GM19324 (cell line): ENCODE measurements around the gene CFAP47.
"Not testable (repeated sequence)": the region's sequence is repeated elsewhere in the genome, so short reads cannot be mapped to it uniquely, and the experiment has no call there.

ENCODE experiments used
- ATAC-seq: cut with Tn5 transposase; IDR thresholded peaks from one replicate; pipeline ENCODE4 v1.9.1; 2021; ENCODE audit warnings: mild to moderate bottlenecking, moderate library complexity; ENCODE audit not compliant: unreplicated experiment, low FRiP score

CFAP47 gene, protein sequence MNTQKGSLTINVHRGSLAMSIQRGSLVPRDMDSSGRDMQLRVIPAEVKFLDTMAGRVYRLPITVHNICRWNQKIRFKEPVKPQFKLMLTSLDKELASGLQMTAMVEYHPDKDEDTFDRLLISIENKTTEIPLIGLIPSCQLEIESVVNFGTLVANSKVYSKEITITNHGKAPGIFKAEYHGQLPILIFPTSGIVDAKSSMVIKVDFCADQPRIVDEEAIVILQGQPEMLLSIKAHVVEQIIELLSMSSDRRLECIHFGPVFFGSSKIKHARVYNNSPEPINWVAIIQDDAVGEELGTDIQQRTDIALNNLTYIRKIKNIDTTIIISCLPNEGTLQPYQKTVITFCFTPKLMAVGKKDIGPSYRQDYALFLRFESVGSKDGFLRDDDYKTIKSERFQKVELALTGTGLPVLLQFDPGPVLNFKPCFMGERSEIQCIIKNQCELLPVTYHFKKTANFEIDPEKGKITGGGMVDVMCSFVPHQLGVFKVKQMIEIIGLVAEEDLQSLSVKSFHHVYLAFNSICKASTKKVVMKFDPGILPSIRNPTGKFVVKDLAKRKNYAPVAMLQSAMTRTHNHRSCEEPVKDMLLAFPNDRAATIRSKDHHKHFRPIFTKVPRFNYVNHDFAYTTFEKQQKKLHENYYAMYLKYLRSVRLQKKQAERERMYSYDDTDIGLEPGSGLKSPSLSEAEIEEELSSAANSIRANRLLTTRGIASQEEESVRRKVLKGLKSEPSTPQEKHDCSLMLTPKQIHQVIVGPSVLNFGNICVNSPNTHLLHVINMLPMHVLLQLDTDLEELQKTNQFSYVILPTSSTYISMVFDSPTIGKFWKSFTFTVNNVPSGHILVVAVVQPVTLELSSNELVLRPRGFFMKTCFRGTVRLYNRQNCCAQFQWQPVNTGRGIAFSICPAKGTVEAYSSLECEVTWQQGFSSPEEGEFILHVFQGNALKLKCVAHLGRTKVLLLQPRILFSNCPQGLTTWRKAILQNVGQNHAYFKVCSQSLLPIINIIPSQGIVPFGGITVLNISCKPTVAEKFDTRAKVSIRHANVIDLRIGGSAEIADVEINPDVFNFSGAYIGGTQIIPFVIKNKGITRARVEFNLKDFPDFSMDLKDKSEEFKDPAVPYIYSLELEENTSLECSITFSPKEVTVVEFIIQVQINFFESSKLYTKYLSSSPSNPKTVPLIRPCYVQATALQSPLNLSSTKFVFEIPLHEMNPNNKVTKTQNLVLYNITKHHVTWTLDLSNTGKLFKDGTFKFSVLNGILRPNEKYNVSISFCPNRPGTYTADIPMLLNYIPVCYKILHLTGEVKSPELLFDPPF (N-terminal part only)

DNA sequence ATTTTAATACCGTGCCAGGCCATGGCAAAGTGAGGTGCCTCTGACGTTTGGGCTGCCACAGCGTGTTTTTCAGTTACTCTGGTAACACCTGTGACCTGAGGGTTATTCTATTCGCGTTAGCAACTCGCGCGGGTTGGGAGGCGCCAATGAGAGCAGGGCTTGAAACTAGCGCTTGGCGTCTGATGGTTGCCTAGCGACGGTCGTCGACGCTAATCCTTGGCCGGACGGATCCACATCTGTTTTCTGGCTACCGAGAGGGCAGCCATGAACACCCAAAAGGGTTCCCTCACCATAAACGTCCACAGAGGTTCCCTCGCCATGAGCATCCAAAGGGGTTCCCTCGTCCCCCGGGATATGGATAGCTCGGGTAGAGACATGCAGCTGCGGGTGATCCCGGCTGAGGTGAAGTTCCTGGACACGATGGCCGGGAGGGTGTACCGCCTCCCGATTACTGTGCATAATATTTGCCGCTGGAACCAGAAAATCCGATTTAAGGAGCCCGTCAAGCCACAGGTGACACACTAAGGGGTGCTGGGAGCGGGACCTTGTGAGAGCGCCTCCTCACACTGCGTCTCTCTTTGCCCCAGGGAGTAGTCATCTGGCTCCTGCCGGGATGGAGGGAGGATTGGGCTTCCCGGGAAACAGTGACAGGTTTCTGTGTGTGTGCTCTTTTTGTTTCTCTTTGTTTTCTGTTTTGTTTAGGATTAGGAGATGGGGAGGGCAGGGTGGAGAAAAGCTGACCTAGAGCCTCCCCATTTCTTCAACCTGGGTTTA, at the start of gene CFAP47:
CFAP47 (plus strand) TSS at position 199 of the 774 bp plus-strand sequence; CDS start at position 265, 66 bp downstream.
- ATAC-seq, result no peak

DNA sequence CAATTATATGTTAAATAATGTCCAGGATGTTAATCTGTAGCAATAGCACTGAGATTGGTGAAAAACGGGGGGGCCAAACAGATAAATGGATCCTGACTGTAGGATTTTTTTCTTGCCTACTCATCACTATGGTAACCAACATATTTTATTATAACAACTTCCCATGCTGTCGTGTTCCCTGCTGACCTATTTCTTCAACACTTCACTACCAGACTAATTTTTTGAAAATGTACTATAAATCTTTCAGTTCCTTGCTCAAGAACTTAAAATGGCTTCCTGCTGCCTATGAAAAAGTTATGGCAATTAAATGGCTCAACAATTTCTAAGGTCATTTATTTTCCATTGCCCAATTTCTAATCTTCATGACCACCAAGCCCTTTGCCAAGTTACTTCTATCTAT, 38.9 kb upstream of the CFAP47 start:
- ATAC-seq, result no peak

DNA sequence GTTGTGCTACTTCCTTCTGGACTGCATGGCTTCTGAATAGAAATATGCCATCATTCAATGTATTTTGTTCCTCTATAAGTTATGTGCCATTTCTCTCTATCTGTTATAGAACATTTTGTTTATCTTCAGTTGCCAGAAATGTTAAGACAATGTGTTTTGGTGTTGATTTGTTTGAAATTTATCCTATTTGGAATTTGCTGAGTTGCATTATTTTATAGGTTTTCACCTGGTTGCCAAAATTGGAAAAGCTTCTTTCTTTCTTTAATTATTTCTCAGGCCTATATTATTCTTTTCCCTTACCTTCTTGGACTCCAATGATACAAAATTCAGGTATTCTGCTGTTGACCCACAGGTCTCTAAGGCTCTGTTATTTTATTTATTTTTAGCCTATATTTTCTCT, 33.4 kb upstream of the CFAP47 start:
- no peak for ATAC-seq

DNA sequence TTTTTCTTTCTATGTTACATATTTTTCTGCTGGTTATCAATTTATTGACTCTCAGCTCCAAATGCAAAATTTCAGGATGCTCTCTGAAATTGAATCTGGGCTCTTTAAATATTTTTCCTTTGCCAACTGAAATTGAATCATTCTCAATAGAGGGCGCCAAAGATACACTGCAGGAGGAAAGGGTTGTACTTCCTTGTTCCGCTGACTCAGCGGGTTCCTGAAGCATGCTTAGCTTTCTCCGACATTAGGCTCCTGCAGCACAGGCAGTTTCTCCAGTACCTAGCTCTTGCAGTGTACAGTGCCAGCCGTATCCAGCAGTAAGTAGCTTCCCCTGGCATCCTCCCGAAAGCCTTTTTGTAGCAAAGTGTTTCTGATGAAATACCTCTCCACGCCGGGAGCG, 28.8 kb upstream of the CFAP47 start:
- no peak for ATAC-seq

DNA sequence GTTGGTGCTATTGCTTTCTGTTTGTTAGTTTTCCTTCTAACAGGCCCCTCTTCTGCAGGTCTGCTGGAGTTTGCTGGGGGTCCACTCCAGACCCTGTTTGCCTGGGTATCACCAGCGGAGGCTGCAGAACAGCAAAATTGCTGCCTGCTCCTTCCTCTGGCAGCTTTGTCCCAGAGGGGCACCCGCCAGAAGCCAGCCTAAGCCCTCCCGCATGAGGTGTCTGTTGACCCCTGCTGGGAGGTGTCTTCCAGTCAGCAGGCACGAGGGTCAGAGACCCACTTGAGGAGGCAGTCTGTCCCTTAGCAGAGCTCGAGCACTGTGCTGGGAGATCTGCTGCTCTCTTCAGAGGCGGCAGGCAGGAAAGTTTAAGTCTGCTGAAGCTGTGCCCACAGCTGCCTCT, 67.3 kb downstream of the CFAP47 start:
- not testable (repeated sequence) for ATAC-seq

DNA sequence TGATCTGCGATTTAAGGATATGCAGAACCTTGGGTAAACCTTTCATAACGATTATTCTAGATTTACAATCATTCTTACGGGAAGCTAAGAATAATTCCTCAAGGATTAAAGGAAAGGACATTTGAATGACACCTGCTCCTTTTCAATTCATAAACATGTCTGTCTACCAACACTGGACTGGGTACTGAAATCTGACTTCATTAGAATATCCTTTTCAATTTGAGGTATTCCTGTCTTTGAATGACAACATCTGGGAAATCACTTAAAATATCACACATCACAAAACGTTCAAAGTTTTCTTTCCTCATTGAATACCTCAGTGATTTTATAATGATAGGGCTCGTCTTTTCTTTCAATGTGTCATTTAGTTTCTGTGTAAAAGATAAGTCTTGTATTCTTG, 87.7 kb downstream of the CFAP47 start:
- no peak for ATAC-seq

DNA sequence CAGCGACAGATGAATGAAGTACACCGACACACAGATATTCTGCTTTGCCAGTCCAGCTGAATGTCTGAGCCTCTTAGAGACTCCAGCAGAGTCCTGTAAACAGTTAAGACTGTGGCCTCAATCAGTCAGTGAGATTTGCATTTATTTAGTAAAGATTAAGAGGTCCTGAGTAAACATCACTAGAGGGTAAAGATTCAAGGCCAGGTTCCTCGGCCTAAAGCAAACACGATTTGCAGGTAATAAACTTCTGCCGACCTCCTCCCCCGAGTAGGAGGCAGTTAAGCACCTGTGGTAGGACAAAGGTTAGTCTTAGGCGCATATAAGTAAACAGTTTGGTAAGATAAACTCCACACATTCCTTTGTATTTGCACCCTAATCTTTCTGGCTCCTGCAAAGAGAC, 99.6 kb downstream of the CFAP47 start:
- ATAC-seq, result no peak

DNA sequence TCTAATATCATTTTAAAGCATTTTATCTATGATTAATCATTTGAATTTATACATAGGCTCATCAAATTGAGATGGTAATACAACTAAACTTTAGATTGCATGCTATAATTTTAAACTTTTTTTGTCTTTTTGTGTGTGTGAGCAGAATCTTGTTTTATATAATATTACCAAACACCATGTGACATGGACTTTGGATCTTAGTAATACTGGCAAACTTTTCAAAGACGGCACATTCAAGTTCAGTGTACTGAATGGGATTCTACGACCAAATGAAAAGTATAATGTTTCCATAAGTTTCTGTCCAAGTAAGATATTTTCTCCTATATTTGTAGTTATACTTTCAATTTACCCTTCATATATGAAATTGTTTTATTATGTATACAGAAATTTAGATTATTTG, 116.0 kb downstream of the CFAP47 start:
- ATAC-seq, result no peak

DNA sequence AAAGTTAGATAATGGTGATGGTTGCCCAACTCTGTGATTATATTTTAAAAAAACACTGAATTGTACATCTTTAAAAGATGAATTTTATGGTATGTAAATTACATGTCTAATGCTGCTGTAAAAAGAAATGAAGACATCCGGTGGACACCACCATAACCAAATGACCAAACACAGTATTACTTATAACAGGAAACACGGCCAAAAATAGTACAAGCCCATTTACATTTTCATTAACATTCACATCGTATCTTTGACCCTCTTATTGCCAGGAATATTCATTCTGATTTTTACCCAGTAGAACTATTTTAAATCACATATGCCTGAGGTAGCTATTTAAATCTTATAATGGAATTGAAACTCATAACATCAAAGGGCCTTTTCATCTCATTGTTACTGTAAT, 143.2 kb downstream of the CFAP47 start:
- no peak for ATAC-seq

DNA sequence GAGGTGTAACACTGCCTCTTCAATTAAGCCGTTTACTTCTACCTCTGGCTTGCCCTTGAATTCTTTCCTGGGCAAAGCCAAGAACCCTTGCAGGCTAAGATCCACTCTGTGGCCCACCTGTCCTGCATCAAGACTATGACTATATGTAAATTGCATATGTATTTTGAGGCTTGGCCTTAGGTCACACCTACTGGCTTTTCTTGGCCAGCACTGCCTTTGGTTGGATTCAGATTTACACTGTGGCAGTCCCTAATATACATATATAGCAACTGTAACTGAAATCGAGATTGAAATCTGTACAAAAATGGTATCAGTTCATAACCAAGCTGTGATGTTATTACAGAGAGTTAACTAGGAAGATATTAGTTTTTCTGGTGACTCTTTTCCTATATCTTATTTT, 151.5 kb downstream of the CFAP47 start:
- no peak for ATAC-seq

DNA sequence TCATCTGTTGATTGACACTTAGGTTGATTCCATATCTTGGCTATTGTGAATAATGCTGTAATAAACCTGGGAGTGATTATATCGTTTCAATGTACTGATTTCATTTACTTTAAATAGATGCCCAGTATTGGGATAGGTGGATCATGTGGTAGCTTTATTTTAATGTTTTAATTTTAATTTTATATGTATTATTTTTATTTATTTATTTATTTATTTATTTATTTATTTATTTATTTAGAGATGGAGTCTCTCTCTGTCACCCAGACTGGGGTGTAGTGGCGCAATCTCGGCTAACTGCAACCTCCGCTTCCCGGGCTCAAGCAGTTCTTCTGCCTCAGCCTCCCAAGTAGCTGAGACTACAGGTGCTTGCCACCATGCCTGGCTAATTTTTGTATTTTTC, 155.5 kb downstream of the CFAP47 start:
- not testable (repeated sequence) for ATAC-seq

DNA sequence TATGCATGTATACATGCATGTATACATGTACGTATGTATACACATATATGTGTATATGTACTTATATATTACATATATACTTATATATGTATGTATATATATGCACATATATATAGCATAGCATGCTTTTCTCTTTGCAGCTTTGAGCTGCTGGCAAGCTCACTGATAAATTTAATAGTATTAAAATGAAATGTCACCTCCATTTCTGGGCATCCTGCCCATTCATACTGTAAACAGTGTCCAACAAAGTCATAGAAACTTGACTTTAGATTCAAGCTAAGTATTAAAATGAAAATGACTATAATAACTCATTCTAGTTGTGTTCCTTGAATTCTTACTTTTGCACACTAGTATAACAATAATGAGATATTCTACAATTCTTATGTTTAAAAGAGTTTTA, 163.7 kb downstream of the CFAP47 start:
- no peak for ATAC-seq

DNA sequence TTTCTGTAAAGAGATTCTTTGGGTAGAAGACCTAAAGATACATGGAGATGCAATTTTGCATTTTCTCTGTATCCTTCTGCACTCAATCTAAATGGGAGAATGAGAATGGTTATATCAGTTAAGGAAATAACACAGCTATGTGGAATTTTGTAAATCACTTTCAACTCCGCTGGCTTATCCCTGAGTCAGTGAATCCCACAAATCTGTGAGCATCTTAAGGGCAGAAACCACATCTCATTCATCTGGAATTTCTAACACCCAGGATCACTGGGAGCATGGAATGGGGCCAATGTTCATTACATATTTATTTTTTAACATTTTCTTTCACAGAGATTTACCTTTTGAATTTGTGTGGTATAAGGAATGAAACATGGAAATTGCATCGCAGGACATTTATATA, 167.8 kb downstream of the CFAP47 start:
- ATAC-seq, result no peak

DNA sequence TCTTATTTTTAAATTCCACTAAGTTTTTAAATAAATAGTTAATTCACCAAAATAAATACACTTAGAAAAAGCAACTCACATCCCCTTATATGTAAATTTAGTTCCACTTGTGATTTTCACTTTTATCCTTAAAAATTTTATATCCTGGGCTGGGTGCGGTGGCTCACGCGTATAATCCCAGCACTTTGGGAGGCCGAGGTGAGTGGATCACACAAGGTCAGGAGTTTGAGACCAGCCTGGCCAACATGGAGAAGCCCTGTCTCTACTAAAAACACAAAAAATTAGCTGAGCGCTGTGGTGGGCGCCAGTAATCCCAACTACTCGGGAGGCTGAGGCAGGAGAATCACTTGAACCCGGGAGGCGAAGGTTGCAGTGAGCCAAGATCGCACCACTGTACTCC, 169.4 kb downstream of the CFAP47 start:
- ATAC-seq, result not testable (repeated sequence)

DNA sequence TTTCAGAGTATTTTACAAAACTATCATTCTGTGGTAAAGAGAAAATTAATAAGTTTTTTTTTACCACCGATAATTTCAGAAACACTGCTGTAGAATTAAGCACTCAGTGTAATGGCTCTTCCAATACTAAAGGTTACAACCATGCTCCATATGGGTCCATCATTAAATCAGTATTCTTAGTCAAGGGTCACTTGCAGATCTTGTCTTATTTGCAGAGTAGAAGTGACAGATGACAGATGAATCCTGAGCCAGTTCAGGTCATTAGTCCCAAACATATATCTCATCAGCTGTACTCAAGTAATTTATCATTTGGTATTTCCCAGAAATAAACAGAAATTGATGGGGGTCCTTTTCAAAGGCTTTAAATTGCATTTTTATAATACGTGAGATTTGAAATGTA, 182.9 kb downstream of the CFAP47 start:
- ATAC-seq, result no peak

DNA sequence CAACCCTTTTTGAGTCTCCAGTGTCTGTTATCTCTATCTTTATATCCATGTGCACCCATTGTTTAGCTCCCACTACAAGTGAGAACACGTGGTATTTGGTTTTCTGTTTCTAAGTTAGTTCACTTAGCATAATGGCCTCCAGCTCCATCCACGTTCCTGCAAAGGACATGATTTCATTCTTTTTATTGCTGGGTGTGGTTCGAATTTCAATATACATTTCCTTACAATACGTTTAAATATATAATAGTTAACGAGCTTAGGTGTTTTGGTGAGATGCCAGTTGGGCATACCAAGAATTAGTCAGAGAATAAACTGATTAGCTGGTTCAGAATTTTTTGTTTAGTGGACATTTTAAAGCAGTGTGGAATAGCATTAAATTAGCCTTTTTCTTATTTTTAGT, 196.7 kb downstream of the CFAP47 start:
- ATAC-seq, result no peak

DNA sequence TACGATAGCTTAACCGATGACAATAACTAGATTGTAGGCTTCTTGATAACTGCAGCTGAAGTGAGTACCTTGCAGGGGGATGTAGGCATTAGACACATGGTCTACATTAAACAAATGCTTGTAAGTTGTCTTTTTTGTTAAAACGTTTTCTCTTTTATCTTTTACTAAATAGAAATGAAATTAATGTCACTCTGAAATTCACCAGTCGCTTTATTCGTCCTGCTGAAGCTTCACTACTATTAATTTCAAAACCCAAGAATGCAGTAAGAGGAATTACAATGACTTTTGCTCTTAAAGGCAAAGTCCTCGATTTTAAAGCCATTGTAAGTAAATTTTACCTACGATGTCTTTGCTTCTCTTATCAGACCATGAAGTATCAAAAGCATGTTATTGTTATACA, 239.7 kb downstream of the CFAP47 start:
- ATAC-seq, result no peak

DNA sequence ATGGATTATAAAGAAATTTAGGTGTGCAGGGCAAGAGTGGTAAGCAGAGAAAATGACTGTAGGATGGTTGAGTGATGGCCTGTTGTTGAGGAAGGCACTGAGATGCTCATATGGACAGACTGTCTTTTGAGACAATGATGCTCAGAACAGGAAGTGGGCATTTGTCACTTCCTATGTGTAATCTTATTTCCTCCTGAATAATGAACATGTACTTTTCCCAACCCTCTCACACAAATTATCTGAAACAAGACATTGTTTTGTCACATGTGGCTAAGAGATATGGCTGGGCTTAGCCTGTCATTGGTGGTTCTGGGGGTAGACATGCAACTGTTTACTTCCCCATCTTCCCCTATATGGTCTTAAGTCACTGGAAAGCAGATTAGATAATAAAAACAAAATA, 240.5 kb downstream of the CFAP47 start:
- no peak for ATAC-seq

DNA sequence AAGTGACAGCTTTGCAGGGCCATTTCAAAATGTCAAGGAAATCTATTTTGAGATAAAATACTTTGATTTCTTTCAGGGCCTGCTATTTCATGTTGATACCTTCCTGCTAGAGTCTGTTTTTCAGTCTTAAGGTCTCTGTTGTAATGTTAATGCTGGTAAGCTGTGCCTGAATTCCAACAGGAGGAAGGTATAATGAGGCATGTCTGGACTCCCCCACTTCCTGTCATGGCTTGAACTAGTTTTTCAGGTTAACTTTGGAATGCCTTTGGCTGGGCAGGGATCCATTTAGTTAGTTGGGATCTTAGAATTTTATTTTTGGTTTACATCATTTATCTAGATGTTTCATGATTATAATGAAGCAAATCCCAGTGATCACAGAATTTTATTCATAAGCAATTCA, 279.0 kb downstream of the CFAP47 start:
- no peak for ATAC-seq

DNA sequence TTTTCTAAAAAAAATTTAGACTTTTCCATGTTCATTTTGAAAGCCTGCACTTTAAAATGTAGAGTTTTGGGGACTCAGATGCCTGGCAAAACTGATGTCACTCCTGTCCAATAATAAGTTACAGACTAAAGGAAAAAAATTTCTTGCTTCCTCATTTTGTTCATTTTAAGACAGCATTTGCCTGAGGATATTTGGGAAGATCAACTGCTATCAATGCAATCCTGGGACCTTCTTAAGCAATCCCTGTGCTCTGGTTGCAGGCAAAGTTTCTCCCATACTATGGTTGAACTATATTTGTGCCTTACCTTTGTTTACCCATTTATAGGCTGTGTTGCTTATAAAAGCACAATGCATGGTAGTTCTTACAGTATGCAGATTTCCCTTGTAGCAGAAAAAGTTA, 280.4 kb downstream of the CFAP47 start:
- no peak for ATAC-seq
